Sigmoid colon (tissue), 7 donors: ENCODE results near the gene BCL11B. TPM values are rescaled to one million over a fixed set of nuclear protein-coding genes. Genes with fewer than 3 reads are reported as not detected.
A peak's percentile ranks its signal among the peaks of the same experiment; 100 is the strongest.

Source experiments
- DNase-seq: peaks from one replicate; pipeline ENCODE4 v3.0.0-alpha.2; 2019
- H3K27ac ChIP-seq, 4 donors: fragments of 200-600 bp; sonication (generic); one replicate each; pipeline ENCODE4 v1.5.1; 2016 to 2019; ENCODE audit warnings: mild to moderate bottlenecking in 1 of 4
- H3K27me3 ChIP-seq, 3 donors: fragments of 200-600 bp; sonication (generic); one replicate each; pipeline ENCODE4 v1.5.1; 2019; ENCODE audit warnings: mild to moderate bottlenecking in 1 of 3
- H3K36me3 ChIP-seq, 4 donors: fragments of 200-600 bp; sonication (generic); one replicate each; pipeline ENCODE4 v1.5.1; 2016 to 2019
- H3K4me1 ChIP-seq, 4 donors: fragments of 200-600 bp; sonication (generic); one replicate each; pipeline ENCODE4 v1.5.1; 2017 to 2019
- H3K4me3 ChIP-seq, 4 donors: fragments of 200-600 bp; sonication (generic); one replicate each; pipeline ENCODE4 v1.5.1; 2017 to 2019; ENCODE audit warnings: mild to moderate bottlenecking in 2 of 4, moderate library complexity in 1 of 4
- H3K9me3 ChIP-seq, 4 donors: fragments of 200-600 bp in 3 of 4; sonication (generic) in 3 of 4; one replicate each; pipeline versions ENCODE4 v1.5.1 to v1.6.1; 2013 to 2019
- EP300 ChIP-seq, 4 donors: sonication (generic); formaldehyde crosslinking; IDR thresholded peaks; one replicate each; pipeline ENCODE4 v1.6.1; 2017; ENCODE audit warnings: antibody characterized with exemption in 4 of 4
- POLR2A ChIP-seq, 2 donors: fragments of 450-650 bp; IDR thresholded peaks; one replicate each; pipeline ENCODE4 v1.6.1; 2016; ENCODE audit warnings: antibody characterized with exemption in 2 of 2, mild to moderate bottlenecking in 2 of 2, moderate library complexity in 2 of 2
- POLR2AphosphoS5 ChIP-seq, 4 donors: sonication (generic); formaldehyde crosslinking; IDR thresholded peaks; one replicate each; pipeline ENCODE4 v1.6.1; 2017; ENCODE audit warnings: antibody characterized with exemption in 4 of 4
- WGBS, 2 donors: extraction: QIAGEN DNeasy Blood & Tissue Kit; methylation state at CpG; one replicate each; pipeline ENCODE4 v1.1.7; 2013; 5-methylcytosine and 5-hydroxymethylcytosine counted together
- intact Hi-C: fragments of 100-400 bp; cut with DNase I; formaldehyde crosslinking; loops from one replicate; pipeline ENCODE4 v1.15.1; 2023
- polyA plus RNA-seq, 3 donors: library from polyadenylated mRNA; stranded (reverse); fragments of 200-250 nt; gene quantifications; one replicate each; pipeline ENCODE4 v1.2.3, GENCODE V29; 2013
- total RNA-seq, 4 donors: library from RNA; depleted of rRNA; stranded (reverse); fragments of >200 nt; gene quantifications; one replicate each; pipeline ENCODE4 v1.1.0, GENCODE V29; 2016
- TF ChIP-seq, protein P1 (sequence below), 4 experiments: fragments of 450-650 bp in 3 of 4; fragments of 200-600 bp in 1 of 4; IDR thresholded peaks; one replicate each; pipeline ENCODE4 v1.5.1; 2016 to 2019; ENCODE audit warnings: antibody characterized with exemption in 4 of 4, mild to moderate bottlenecking in 3 of 4, moderate library complexity in 2 of 4
- donor health status: healthy with polysubstance abuse.
- donor health status: Bipolar disorder and iron deficiency.
- donor health status: healthy.

The BCL11B gene
- total and polyA plus RNA-seq, 7 donors, result under 0.01 to 3.5 (median 0.23) TPM

DNA sequence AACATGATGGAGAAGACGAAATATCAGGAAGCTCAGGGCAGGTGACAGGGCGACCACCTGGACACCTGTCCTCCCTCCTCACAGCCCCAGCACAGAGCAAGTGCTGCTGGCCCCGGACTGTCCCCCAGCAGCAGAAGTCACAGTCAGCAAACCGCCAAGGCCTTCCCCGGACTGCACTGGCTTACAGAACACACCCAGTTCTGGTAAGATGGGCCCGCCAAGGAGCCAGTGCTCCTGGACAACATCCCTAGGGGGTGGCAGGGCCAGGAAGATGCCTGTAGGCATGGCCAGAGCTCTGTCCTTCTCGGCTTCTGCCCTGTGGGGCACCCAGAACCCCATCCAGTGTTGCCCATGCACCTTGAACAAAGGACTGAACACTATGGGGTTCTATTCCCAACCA lies 77.9 kb downstream of the BCL11B start:
- Histone ChIP-seq H3K9me3 (no peaks in the 10 kb centered on the region), H3K4me1 (peaks cover 0 to 18% (median 14%) of the 10 kb centered on the region in 4 donors), H3K27ac (no peak overlapping the region), H3K27me3 (no peaks in the 10 kb centered on the region), H3K36me3 (no peaks in the 10 kb centered on the region), H3K4me3 (no peak overlapping the region)
- TF ChIP-seq POLR2AphosphoS5 (IDR thresholded peaks at IDR 0.05) (no peak), EP300 (IDR thresholded peaks at IDR 0.05) (no peak), POLR2A (IDR thresholded peaks at IDR 0.05) (no peak)
- TF ChIP-seq, protein P1, sequence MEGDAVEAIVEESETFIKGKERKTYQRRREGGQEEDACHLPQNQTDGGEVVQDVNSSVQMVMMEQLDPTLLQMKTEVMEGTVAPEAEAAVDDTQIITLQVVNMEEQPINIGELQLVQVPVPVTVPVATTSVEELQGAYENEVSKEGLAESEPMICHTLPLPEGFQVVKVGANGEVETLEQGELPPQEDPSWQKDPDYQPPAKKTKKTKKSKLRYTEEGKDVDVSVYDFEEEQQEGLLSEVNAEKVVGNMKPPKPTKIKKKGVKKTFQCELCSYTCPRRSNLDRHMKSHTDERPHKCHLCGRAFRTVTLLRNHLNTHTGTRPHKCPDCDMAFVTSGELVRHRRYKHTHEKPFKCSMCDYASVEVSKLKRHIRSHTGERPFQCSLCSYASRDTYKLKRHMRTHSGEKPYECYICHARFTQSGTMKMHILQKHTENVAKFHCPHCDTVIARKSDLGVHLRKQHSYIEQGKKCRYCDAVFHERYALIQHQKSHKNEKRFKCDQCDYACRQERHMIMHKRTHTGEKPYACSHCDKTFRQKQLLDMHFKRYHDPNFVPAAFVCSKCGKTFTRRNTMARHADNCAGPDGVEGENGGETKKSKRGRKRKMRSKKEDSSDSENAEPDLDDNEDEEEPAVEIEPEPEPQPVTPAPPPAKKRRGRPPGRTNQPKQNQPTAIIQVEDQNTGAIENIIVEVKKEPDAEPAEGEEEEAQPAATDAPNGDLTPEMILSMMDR (IDR thresholded peaks at IDR 0.05), result no peak
- intact Hi-C loops, result loop anchor here (10.0 kb wide), 1 partner anchor 159 kb away; no protein-coding TSS in a partner anchor
- 89 to 93% methylated on average over 7 of the region's 7 CpGs for WGBS, 2 donors
- no peak for DNase-seq

- no peak for DNase-seq
- H3K27me3 ChIP-seq, result no peaks in the 10 kb centered on the region
- peaks cover 0 to 18% (median 14%) of the 10 kb centered on the region in 4 donors for H3K4me1 ChIP-seq
- TF ChIP-seq POLR2A (IDR thresholded peaks at IDR 0.05) (no peak), EP300 (IDR thresholded peaks at IDR 0.05) (no peak), POLR2AphosphoS5 (IDR thresholded peaks at IDR 0.05) (no peak)
- TF ChIP-seq, protein P1 (IDR thresholded peaks at IDR 0.05), result no peak
- no peak overlapping the region for H3K4me3 ChIP-seq
- intact Hi-C loops, result loop anchor here (10.0 kb wide), 1 partner anchor 158 kb away; no protein-coding TSS in a partner anchor
- H3K9me3 ChIP-seq, result no peaks in the 10 kb centered on the region
- H3K27ac ChIP-seq, result no peak overlapping the region
- WGBS, 2 donors, result 67 to 88% methylated on average over 6 of the region's 6 CpGs
- no peaks in the 10 kb centered on the region for H3K36me3 ChIP-seq
Observed at GRCh38 chr14:99192830-99193229, 79.2 kb downstream of the BCL11B start.

DNA sequence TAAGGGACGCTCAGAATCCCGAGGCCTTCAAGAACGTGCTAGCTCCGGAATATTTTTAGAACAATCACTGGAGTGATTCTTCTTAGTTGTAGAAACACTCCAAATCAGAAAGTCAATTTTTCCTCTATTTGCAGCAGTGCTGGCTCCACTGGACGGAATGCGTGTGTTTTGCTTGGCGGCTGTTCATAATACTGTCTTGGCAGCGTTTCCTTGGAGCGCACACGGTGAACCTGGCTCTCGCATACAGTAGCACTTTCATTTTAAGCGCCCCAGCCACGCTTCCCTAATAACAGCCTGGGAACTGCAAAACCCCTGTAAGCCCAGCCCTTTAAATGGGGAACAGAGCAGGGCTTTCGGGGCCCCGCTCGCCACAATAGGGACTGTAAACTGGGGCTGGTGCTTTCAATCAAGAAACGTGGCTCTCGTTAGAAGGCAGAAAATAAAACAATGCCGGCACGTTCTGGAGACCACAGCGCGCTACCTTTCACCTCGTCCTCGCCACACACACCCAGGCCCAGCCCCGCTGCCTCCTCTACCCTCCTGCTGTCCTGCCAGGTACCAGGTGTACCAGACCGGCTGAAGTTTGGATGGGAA lies 79.9 kb downstream of the BCL11B start:
- H3K4me1 ChIP-seq, result peaks cover 0 to 18% (median 14%) of the 10 kb centered on the region in 4 donors
- H3K9me3 ChIP-seq, result no peaks in the 10 kb centered on the region
- H3K27me3 ChIP-seq, result no peaks in the 10 kb centered on the region
- WGBS, 2 donors, result 50 to 52% methylated on average over 26 of the region's 26 CpGs
- TF ChIP-seq EP300 (IDR thresholded peaks at IDR 0.05), result no peak
- TF ChIP-seq POLR2A (IDR thresholded peaks at IDR 0.05), result no peak
- peak in 2 of 4 donors; percentile 34 to 39 for TF ChIP-seq POLR2AphosphoS5 (IDR thresholded peaks at IDR 0.05)
- peak overlapping the region; percentile 24 to 50 (median 42) for H3K4me3 ChIP-seq
- H3K27ac ChIP-seq, result peak overlapping the region; percentile 22 to 60 (median 45)
- intact Hi-C loops, result loop anchor here (10.0 kb wide), 1 partner anchor 157 kb away; no protein-coding TSS in a partner anchor
- no peaks in the 10 kb centered on the region for H3K36me3 ChIP-seq
- DNase-seq, result peak; percentile 78

GRCh38 chr14:99191395-99192027 lies 80.5 kb downstream of the BCL11B start:
- Histone ChIP-seq H3K4me3 (peak overlapping the region; percentile 24 to 50 (median 42)), H3K27me3 (no peaks in the 10 kb centered on the region), H3K27ac (peak overlapping the region; percentile 22 to 60 (median 45)), H3K36me3 (no peaks in the 10 kb centered on the region), H3K9me3 (no peaks in the 10 kb centered on the region), H3K4me1 (peaks cover 0 to 18% (median 14%) of the 10 kb centered on the region in 4 donors)
- TF ChIP-seq, protein P1 (IDR thresholded peaks at IDR 0.05), result no peak
- TF ChIP-seq POLR2AphosphoS5 (IDR thresholded peaks at IDR 0.05) (no peak), EP300 (IDR thresholded peaks at IDR 0.05) (no peak), POLR2A (IDR thresholded peaks at IDR 0.05) (no peak)
- intact Hi-C loops, result loop anchor here (10.0 kb wide), 1 partner anchor 157 kb away; no protein-coding TSS in a partner anchor
- no peak for DNase-seq
- WGBS, 2 donors, result 40 to 60% methylated on average over 10 of the region's 10 CpGs
